Ovary (tissue), 9 donors: ENCODE data around the gene AFAP1L1. TPM values are rescaled to one million over a fixed set of nuclear protein-coding genes. Genes with fewer than 3 reads are reported as not detected.

Source experiments
- DNase-seq, 5 donors: peaks; one replicate each; pipeline ENCODE4 v3.0.0-alpha.2; 2019 to 2020
- H3K27ac ChIP-seq, 2 donors: fragments of 200-600 bp; one replicate each; pipeline versions ENCODE4 v1.5.1 to v1.8.0; 2019 to 2022
- H3K27me3 ChIP-seq: fragments of 200-600 bp; one replicate; pipeline ENCODE4 v1.8.0; 2022
- H3K36me3 ChIP-seq: fragments of 200-600 bp; sonication (generic); one replicate; pipeline ENCODE4 v1.5.1; 2019
- H3K4me1 ChIP-seq: one replicate; pipeline ENCODE4 v1.8.1; 2013; ENCODE audit warnings: mild to moderate bottlenecking, moderate library complexity; ENCODE audit not compliant: insufficient read depth
- H3K4me3 ChIP-seq: fragments of 200-600 bp; sonication (generic); one replicate; pipeline ENCODE4 v1.5.1; 2017
- H3K9me3 ChIP-seq, 2 donors: fragments of 200-600 bp in 1 of 2; sonication (generic) in 1 of 2; one replicate each; pipeline versions ENCODE4 v1.5.1 to v1.8.1; 2013 to 2019; ENCODE audit warnings: mild to moderate bottlenecking in 1 of 2, moderate library complexity in 1 of 2
- CTCF ChIP-seq, 3 donors: fragments of 450-650 bp in 2 of 3; fragments of 200-600 bp in 1 of 3; IDR thresholded peaks; one replicate each; pipeline versions ENCODE4 v1.5.1 to v1.8.0; 2016 to 2022; ENCODE audit warnings: antibody characterized with exemption in 3 of 3, mild to moderate bottlenecking in 1 of 3
- EP300 ChIP-seq: sonication (generic); formaldehyde crosslinking; IDR thresholded peaks from one replicate; pipeline ENCODE4 v1.6.1; 2017; ENCODE audit warnings: antibody characterized with exemption
- POLR2A ChIP-seq: fragments of 450-650 bp; IDR thresholded peaks from one replicate; pipeline ENCODE4 v1.6.1; 2017; ENCODE audit warnings: antibody characterized with exemption, mild to moderate bottlenecking, moderate library complexity
- WGBS, 3 donors: extraction: QIAGEN DNeasy Blood & Tissue Kit in 1 of 3; methylation state at CpG; one replicate each; pipeline versions ENCODE4 v1.1.5 to v1.1.7; 2013 to 2017; 5-methylcytosine and 5-hydroxymethylcytosine counted together
- intact Hi-C, 4 donors: fragments of 100-400 bp; cut with DNase I; formaldehyde crosslinking; loops; one replicate each; pipeline versions ENCODE4 v1.11.0 to v1.15.1; 2022 to 2023
- polyA plus RNA-seq, 2 donors: library from polyadenylated mRNA; stranded (reverse); fragments of 200-250 nt in 1 of 2; fragments of 350-450 nt in 1 of 2; fragmentation: Illumina TruSeq in 1 of 2; extraction: RNeasy Lipid Tissue Mini Kit (QIAGEN cat#74804) in 1 of 2; gene quantifications; one replicate each; pipeline ENCODE4 v1.2.3, GENCODE V29; 2013 to 2014
- total RNA-seq, 7 donors: library from RNA; depleted of rRNA in 2 of 7; stranded (reverse); fragments of >200 nt in 2 of 7; fragmentation: NEBNext Ultra II Directional in 3 of 7; extraction: Animal tissue kit (Norgen Biotek cat#: 25700) in 3 of 7; gene quantifications; one replicate each; pipeline versions ENCODE4 v1.1.0 to v1.2.4, GENCODE V29; 2016 to 2023
- donor health status: DM: no; HTN: no; CAD: no; lungs with moderate emphysema.
- donor health status: DM: no; HTN: no; CAD: no.
- donor health status: Bipolar disorder and iron deficiency.
- donor health status: DM: yes; HTN: yes; CAD: no.
- donor health status: DM: no; HTN: no; CAD: no.
- donor health status: DM: yes; HTN: yes; CAD: no.

Gene AFAP1L1
- total and polyA plus RNA-seq, 9 donors: 3.2 to 17.8 (median 8.3) TPM

GRCh38 chr5:149338364-149338763, 66.7 kb downstream of the AFAP1L1 start:
- TF ChIP-seq CTCF (IDR thresholded peaks at IDR 0.05): no peak
- TF ChIP-seq EP300: no peak
- no peak for TF ChIP-seq POLR2A

GRCh38 chr5:149340920-149341319, 69.3 kb downstream of the AFAP1L1 start:
- H3K4me1 ChIP-seq: peaks cover 2% of the 10 kb centered on the region
- TF ChIP-seq POLR2A (no peak), CTCF (IDR thresholded peaks at IDR 0.05) (no peak), EP300 (no peak)
- intact Hi-C loops: no loop called here
- H3K27ac ChIP-seq: no peak overlapping the region
- DNase-seq: no peak
- H3K36me3 ChIP-seq: no peaks in the 10 kb centered on the region
- 85 to 89% (median 87%) methylated on average over 1 of the region's 1 CpG for WGBS, 3 donors
- H3K9me3 ChIP-seq: no peaks in the 10 kb centered on the region
- no peak overlapping the region for H3K4me3 ChIP-seq
- H3K27me3 ChIP-seq: no peaks in the 10 kb centered on the region

More at GRCh38 chr5:149338364-149338763, 66.7 kb downstream of the AFAP1L1 start:
- no peaks in the 10 kb centered on the region for H3K4me1 ChIP-seq
- no peak for DNase-seq
- WGBS, 3 donors: 64 to 79% (median 73%) methylated on average over 1 of the region's 1 CpG
- H3K27me3 ChIP-seq: no peaks in the 10 kb centered on the region
- no peaks in the 10 kb centered on the region for H3K9me3 ChIP-seq
- intact Hi-C loops: no loop called here
- H3K36me3 ChIP-seq: no peaks in the 10 kb centered on the region
- H3K4me3 ChIP-seq: no peak overlapping the region
- H3K27ac ChIP-seq: no peak overlapping the region

- DNase-seq: no peak
- no peaks in the 10 kb centered on the region for H3K36me3 ChIP-seq
- H3K27me3 ChIP-seq: no peaks in the 10 kb centered on the region
Measured at GRCh38 chr5:149341876-149342275, 70.2 kb downstream of the AFAP1L1 start.

GRCh38 chr5:149344151-149344550, 72.5 kb downstream of the AFAP1L1 start:
- intact Hi-C loops: no loop called here
- Histone ChIP-seq H3K4me3 (no peak overlapping the region), H3K27ac (no peak overlapping the region), H3K9me3 (no peaks in the 10 kb centered on the region), H3K4me1 (peaks cover 5% of the 10 kb centered on the region), H3K27me3 (no peaks in the 10 kb centered on the region), H3K36me3 (no peaks in the 10 kb centered on the region)
- no peak for DNase-seq
- TF ChIP-seq EP300 (no peak), POLR2A (no peak), CTCF (IDR thresholded peaks at IDR 0.05) (no peak)
- WGBS, 3 donors: 26 to 51% (median 32%) methylated on average over 2 of the region's 2 CpGs

More at GRCh38 chr5:149341876-149342275, 70.2 kb downstream of the AFAP1L1 start:
- no peak for TF ChIP-seq EP300
- TF ChIP-seq POLR2A: no peak
- no peak for TF ChIP-seq CTCF (IDR thresholded peaks at IDR 0.05)
- Histone ChIP-seq H3K4me3 (no peak overlapping the region), H3K9me3 (no peaks in the 10 kb centered on the region), H3K4me1 (peaks cover 5% of the 10 kb centered on the region), H3K27ac (no peak overlapping the region)
- intact Hi-C loops: no loop called here
